Suppressor macrophage (primary cell): ENCODE measurements around the gene SLC6A11.

Experiments used
- DNase-seq, 4 experiments: peaks; one replicate each; pipeline ENCODE4 v3.0.0-alpha.2; 2020 to 2022
- total RNA-seq, 17 experiments: gene quantifications; one replicate each; lab custom pipeline; 2026; ENCODE audit warnings: mixed read lengths in 6 of 17, inconsistent platforms in 3 of 17; lab: John Stamatoyannopoulos, UW

Gene SLC6A11
- 0 to 3.5 (median 0.06) reads per million in 17 experiments for total RNA-seq

DNA sequence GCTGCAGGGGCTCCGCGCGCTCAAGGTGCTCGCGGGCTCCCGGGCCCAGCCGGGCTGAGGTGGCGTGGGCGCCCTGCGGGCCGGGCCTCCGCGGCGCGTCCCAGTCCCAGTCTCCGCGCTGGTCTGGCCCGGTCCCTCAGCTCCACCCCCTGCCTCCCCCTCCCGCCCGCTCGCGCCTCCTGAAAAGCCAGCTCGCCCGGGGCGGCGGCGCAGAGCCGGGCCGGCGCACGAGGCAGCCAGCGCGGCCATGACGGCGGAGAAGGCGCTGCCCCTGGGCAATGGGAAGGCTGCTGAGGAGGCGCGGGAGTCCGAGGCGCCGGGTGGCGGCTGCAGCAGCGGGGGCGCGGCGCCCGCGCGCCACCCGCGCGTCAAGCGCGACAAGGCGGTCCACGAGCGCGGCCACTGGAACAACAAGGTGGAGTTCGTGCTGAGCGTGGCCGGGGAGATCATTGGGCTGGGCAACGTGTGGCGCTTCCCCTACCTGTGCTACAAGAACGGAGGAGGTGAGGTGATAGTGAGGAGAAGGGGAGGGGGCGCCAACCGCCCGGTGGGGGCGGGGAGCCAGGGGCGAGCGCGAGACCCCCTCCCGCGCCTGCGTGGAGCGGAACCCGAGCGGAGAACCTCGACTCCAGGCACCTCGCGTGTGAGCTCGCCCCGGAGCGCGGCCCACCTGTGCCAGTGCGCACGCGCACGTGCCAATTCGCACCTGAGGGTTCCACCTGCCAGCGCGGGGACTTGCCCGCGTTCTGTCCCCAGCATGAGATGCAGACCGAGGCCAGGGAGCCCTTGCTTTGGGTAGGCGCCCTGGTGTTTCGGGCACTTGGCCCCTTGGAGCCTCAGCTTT is at the start of gene SLC6A11:
TSS of gene SLC6A11 (plus strand) at position 210 of the 844 bp plus-strand sequence. CDS start at position 248, 38 bp downstream.
- peak in 2 of 4 experiments; percentile 3 to 11 for DNase-seq

GRCh38 chr3:10768708-10769394 is 47.2 kb upstream of the SLC6A11 start:
- DNase-seq = no peak

DNA sequence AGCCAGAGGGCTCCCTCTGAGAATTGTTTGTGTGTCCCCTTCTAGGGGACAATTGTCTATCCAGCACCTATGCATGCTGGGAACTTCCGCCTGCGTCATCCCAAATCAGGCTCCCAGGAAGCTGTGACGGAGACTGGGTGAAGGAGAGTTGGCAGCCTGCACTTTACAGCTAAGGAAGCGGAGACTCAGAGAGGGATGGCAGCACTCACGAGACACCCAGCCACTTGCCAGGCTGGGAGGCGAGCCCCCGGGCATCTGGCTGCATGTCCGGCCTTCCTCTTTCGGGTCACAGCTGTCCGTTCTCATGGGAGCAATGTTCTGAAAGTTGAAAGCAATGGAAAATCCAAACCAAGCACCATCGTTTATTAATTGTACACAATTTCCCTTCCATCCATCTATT is 45.5 kb upstream of the SLC6A11 start:
- DNase-seq = no peak

DNA sequence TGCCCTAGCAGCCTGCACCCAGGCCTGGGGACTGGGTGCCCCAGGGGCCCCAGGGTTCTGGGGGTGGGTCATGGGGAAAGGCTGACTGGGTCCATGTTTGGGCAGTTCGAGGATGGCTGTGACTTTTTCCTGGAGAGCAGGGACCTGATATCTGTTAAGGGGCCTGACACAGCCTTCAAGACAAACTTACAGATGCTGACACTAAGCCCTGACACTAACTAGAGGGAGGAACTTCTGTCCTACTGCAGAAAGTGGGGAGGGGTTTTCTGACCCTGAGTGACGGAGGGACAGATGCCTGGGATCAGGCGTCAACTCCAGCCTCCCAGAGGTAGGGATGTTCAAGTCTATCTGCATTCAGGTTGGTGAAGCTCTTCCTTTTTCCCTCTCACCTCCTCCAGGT is 45.0 kb upstream of the SLC6A11 start:
- DNase-seq = no peak

DNA sequence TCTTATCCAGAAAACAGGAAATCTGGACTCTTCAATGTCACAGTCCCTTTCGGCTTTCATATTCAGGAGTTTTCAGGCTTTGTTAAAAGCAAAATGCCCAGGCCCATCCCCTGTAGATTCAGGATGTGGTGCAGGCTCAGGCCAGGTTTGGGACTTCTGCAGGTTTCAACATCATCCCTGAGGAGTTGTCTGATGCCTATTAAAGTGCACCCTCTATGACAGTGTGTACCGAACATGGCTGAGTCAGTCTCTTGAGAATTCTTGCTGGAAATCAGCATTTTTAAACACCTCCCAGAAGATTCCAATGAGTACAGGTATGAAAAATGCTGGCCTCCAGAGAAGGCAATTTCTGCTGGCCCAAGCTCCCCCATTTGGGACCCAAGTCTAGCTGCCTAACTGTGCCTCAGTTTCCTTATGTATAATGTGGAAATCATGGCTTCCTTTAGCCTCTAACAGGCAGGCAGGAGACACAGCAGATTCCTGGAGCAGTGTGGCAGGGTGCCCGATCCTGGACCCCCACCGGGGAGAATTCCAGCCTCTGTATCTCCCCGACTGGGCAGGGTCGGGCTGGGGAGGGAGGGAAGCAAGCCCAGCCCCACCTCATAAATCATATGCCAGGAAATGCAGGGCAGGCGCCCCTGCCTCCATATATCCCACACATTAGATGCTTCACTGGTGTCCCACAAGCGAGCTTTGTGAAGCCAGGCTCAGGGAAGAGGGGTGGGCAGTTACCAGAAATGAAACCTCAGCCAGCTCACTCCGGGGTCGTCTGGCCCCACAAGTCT is 44.4 kb upstream of the SLC6A11 start:
- DNase-seq = no peak

DNA sequence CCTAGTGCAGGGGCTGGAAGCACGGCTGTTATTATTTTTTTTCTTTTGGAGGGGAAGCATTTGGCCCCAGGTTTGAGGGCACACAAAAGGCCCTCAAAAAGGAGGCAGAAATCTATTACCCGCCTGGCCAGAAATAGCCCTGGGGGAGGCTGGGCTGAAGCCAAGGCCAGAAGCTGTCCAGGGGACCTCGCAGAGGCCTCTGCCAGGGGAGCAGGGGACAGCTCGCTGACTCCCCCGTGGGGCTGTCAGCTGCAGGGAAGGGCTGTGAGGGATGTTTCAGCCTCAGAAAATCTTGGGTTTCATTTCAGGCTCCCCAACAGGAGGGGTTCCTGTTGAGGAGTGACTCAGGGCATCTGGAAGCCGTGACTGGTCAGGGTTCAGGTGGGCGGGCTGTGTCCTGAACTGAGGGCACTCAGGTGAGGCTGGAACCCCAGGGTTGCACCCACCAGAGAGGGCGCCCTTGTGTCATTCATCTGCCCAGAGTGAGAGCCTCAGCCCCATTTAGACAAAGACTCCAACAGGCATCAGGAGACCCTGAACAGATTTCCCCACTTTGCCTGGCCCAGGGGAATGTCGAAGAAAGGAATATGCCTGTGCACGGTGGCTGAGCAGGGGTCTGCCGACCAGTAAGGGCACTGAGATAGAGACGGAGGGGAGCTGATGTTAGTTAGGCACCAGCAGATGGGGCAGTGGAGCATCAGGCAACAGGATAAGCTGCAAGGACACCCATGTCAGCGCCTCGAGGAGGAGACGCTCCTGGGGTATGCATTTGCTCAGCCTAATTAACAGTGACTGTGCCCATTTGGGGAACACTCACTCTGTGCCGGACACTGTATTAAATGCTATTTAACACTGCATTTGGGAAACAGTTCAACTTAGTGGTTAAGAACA is 43.5 kb upstream of the SLC6A11 start:
- DNase-seq = peak; percentile 13 to 36 (median 28)

GRCh38 chr3:10774129-10774670 is 41.8 kb upstream of the SLC6A11 start:
- no peak for DNase-seq

DNA sequence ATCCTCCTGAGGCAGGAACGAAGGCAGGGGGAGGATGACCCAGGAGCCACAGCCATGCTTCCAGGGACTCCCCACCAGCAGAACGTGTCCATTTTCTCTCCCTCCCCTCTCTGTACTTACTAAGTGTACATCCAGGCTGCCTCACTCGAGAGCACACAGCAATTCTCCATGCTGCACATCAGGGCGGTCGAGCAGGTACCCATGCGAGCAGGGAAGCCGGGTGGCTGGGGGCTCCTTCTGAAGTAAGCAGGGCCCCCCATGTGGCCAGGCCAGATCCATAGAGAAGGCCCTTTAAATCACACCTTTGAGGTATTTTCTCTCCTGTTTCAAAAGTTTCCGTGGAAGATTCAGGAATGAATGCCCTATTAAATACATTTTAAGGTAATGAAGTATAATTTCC is 41.2 kb upstream of the SLC6A11 start:
- no peak for DNase-seq

GRCh38 chr3:10775259-10775658 is 40.8 kb upstream of the SLC6A11 start:
- no peak for DNase-seq

DNA sequence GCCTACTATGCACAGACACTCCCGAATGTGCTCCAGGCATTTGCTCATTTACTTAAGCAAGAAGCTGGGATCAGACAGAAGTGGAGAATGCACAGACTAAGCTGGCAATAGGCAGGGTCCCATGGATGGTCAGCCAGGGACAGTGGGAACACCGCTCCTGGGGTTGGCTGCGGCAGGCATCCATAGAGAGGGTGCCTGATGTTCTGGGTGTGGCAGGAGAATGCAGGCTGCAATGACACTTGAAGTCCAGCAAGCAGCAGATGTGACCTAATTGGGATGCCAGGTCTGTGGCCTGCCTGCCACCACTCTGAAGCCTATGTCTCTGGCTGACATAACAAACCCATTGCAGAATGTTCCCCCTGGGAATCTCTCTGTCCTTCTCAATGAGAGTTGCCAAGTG is 40.2 kb upstream of the SLC6A11 start:
- no peak for DNase-seq

DNA sequence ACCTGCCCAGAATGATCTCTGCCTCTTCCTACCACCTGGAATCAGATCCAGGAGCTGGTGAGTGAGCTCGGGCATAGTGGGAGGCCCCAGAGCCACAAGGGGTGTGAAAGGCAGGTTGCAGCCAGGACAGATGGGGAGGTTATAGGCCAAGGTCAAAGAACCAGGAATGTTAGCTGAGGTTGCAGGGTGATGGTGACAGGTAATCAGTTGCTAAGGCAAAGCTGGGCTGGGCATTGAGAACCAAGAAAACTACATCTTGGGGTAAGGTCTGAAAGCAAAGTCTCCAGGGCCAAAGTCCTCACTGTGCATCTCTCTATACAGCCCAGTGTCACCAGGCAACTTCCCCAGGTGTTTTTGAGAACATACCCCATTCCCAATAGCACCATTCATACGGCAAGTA is 38.4 kb upstream of the SLC6A11 start:
- no peak for DNase-seq

- DNase-seq = no peak
Measured at GRCh38 chr3:10778492-10779292, 37.3 kb upstream of the SLC6A11 start.

DNA sequence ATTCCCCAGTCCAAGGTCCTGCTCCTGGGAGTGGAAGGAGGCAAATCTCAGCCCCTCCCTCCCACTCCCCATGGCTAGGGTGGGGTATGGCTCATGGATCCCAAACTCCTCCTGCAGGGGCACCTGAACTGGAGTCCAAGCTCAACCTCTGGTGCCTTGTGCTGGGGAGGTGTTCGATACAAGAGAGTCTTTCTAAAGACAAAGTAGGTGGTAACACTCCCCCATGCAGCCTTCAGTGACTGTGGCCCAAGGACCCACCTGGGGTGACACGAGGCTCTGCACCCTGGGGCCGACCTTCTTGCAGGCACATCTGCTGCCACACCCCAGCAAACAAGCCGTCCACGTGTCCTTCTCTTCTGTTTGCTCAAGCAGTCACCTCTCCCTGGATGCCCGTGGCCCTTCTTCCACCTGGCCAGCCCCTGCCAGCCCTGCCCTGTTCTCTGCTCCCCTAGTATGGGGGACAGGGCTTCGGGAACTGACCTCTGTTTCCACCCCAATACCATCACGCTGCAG is 36.7 kb upstream of the SLC6A11 start:
- DNase-seq = no peak

DNA sequence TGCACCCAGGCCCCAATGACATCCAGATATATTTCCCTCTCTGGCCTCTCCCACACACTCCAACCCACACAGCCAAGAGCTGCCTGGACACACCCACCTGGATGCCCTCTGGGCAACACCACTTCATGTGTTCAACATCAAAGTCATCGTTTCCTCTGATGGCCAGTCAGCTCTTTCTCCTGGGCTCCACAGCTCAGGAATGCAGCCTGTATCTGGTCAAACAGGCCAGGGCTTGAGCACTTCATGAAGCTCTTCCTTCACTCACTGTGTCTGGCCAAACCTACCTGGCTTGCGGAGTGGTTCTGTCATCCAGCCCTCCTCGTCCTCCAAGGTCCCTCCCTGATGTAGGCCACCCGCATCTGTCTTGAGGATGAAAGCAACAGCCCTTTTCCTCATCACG is 35.8 kb upstream of the SLC6A11 start:
- no peak for DNase-seq

DNA sequence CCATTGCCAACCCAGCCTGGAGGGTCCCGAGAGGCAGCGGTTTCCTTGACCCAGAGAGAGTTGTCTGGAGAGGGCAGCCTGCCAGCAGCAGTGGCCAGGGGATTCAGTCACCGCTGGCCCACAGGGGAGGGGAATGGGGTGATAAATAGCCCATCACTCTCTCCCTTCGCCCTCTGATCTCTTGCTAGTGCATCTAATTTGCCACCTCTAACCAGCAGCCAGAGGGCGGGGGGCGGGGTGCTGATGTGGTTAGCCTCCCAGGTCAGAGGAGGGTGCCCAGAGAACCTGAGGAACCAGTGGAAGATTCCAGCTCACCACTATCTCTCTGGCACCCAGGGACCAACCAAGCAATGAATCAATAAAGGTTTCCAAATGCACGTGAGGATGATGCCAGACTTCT is 35.1 kb upstream of the SLC6A11 start:
- DNase-seq = no peak

- no peak for DNase-seq
Measured at GRCh38 chr3:10781981-10782380, 34.0 kb upstream of the SLC6A11 start.

- DNase-seq = peak; percentile 50 to 64 (median 56)
Measured at GRCh38 chr3:10783360-10784351, 32.4 kb upstream of the SLC6A11 start.

DNA sequence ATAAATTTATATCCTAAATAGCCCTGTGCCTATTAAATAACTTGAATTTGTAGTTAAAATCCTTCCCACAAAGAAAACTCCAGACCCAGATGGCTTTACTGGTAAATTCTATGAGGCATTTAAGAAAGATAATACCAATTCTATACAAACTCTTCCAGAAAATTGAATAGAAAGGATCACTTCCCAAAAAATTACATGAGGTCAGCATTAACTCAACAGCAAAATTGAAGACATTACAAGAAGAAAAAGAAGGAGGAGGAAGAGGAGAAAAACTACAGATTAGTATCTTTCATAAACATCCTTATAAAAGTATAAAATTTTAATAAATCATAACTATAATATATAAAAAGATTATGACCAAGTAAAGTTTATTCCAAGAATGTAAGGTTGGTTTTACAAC is 29.4 kb upstream of the SLC6A11 start:
- DNase-seq = peak in 1 of 4 experiments; percentile 5

GRCh38 chr3:10788451-10788850 is 27.6 kb upstream of the SLC6A11 start:
- DNase-seq = no peak
